Measurements from ENCODE around the gene CADPS. TPM values are rescaled to one million over a fixed set of nuclear protein-coding genes. Genes with fewer than 3 reads are reported as not detected.

CADPS gene
- polyA plus RNA-seq, 1 donor from 2014 or later, result 118 TPM

GRCh38 chr3:62355703-62356102, 519.5 kb downstream of the CADPS start:
- Histone ChIP-seq H2AFZ (ENCODE audit: low read depth, low read length) (no peak overlapping the region), H3K27me3 (ENCODE audit: insufficient read depth, low read depth, low read length) (peaks cover 4% of the 10 kb centered on the region)

More at GRCh38 chr3:62355703-62356102, 519.5 kb downstream of the CADPS start:
- H4K20me1 ChIP-seq (ENCODE audit: insufficient read depth), result no peaks in the 10 kb centered on the region
- H3K4me2 ChIP-seq (ENCODE audit: low read length), result no peak overlapping the region
- no peaks in the 10 kb centered on the region for H3K9me3 ChIP-seq (ENCODE audit: low read length)
- no peaks in the 10 kb centered on the region for H3K79me2 ChIP-seq (replicated peaks; ENCODE audit: insufficient read depth, low read length)
- no peaks in the 10 kb centered on the region for H3K9me2 ChIP-seq (ENCODE audit: insufficient read depth, low read length)
- no peak overlapping the region for H3K4me3 ChIP-seq (ENCODE audit: low read length)
- H3K9ac ChIP-seq (ENCODE audit: low read length), result no peak overlapping the region
- H3F3A ChIP-seq (ENCODE audit: insufficient read depth, low read length, poor library complexity, severe bottlenecking), result no peaks in the 10 kb centered on the region
- no peaks in the 10 kb centered on the region for H3K36me3 ChIP-seq (ENCODE audit: insufficient read depth, low read length)
- H3K27ac ChIP-seq (ENCODE audit: low read length), result no peak overlapping the region
- TF ChIP-seq EZH2 (IDR thresholded peaks at IDR 0.05; ENCODE audit: borderline replicate concordance, insufficient read depth, low read length, poor library complexity, severe bottlenecking) (no peak), CTCF (IDR thresholded peaks at IDR 0.05; ENCODE audit: poor library complexity, severe bottlenecking) (no peak), EP300 (conservative IDR thresholded peaks at IDR 0.05; ENCODE audit: poor library complexity, severe bottlenecking) (no peak), MXI1 (conservative IDR thresholded peaks at IDR 0.05; ENCODE audit: poor library complexity, severe bottlenecking) (no peak), RAD21 (conservative IDR thresholded peaks at IDR 0.05) (no peak), SMC3 (conservative IDR thresholded peaks at IDR 0.05; ENCODE audit: poor library complexity) (no peak), TAF1 (IDR thresholded peaks at IDR 0.05; ENCODE audit: low read depth) (no peak), POLR2AphosphoS5 (IDR thresholded peaks at IDR 0.05) (no peak)
- TF ChIP-seq, protein P1, sequence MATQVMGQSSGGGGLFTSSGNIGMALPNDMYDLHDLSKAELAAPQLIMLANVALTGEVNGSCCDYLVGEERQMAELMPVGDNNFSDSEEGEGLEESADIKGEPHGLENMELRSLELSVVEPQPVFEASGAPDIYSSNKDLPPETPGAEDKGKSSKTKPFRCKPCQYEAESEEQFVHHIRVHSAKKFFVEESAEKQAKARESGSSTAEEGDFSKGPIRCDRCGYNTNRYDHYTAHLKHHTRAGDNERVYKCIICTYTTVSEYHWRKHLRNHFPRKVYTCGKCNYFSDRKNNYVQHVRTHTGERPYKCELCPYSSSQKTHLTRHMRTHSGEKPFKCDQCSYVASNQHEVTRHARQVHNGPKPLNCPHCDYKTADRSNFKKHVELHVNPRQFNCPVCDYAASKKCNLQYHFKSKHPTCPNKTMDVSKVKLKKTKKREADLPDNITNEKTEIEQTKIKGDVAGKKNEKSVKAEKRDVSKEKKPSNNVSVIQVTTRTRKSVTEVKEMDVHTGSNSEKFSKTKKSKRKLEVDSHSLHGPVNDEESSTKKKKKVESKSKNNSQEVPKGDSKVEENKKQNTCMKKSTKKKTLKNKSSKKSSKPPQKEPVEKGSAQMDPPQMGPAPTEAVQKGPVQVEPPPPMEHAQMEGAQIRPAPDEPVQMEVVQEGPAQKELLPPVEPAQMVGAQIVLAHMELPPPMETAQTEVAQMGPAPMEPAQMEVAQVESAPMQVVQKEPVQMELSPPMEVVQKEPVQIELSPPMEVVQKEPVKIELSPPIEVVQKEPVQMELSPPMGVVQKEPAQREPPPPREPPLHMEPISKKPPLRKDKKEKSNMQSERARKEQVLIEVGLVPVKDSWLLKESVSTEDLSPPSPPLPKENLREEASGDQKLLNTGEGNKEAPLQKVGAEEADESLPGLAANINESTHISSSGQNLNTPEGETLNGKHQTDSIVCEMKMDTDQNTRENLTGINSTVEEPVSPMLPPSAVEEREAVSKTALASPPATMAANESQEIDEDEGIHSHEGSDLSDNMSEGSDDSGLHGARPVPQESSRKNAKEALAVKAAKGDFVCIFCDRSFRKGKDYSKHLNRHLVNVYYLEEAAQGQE (IDR thresholded peaks at IDR 0.05; ENCODE audit: borderline replicate concordance), result no peak

Small RNA genes lying within 50 kb of the gene (small RNA-seq; reads per million reads assigned to genes)
- gene RN7SL863P (0 reads per million in 3 experiments), gene RNU6-139P (0 to 0.08 (median 0.06) reads per million in 3 experiments)

All from neural cell (in vitro differentiated cells).